ENCODE results near the gene CCDC175.

Gene CCDC175

GRCh38 chr14:59543873-59544272 lies 32.7 kb downstream of the CCDC175 start:
- no peak for TF ChIP-seq CTCF (IDR thresholded peaks at IDR 0.05; ENCODE audit: low read depth, low read length)
- DNase-seq (ENCODE audit: low read depth in 2 of 2) = no peak
- no peak overlapping the region for H3K4me3 ChIP-seq (replicated peaks in 1 of 2; ENCODE audit: low read depth in 2 of 2, low read length in 2 of 2)

- no peak for DNase-seq (ENCODE audit: low read depth in 2 of 2)
- no peak overlapping the region for H3K4me3 ChIP-seq (replicated peaks in 1 of 2; ENCODE audit: low read depth in 2 of 2, low read length in 2 of 2)
- no peak for TF ChIP-seq CTCF (IDR thresholded peaks at IDR 0.05; ENCODE audit: low read depth, low read length)
These were observed 34.9 kb downstream of the CCDC175 start for GRCh38 chr14:59541731-59542130.

- no peak for TF ChIP-seq CTCF (IDR thresholded peaks at IDR 0.05; ENCODE audit: low read depth, low read length)
These were observed 35.8 kb downstream of the CCDC175 start for GRCh38 chr14:59540852-59541251.

GRCh38 chr14:59538936-59539335 lies 37.7 kb downstream of the CCDC175 start:
- H3K4me3 ChIP-seq (replicated peaks in 1 of 2; ENCODE audit: low read depth in 2 of 2, low read length in 2 of 2) = no peak overlapping the region
- TF ChIP-seq CTCF (IDR thresholded peaks at IDR 0.05; ENCODE audit: low read depth, low read length) = no peak
- no peak for DNase-seq (ENCODE audit: low read depth in 2 of 2)

More at GRCh38 chr14:59540852-59541251, 35.8 kb downstream of the CCDC175 start:
- no peak for DNase-seq (ENCODE audit: low read depth in 2 of 2)
- no peak overlapping the region for H3K4me3 ChIP-seq (replicated peaks in 1 of 2; ENCODE audit: low read depth in 2 of 2, low read length in 2 of 2)

GRCh38 chr14:59537476-59537875 lies 39.1 kb downstream of the CCDC175 start:
- no peak overlapping the region for H3K4me3 ChIP-seq (replicated peaks in 1 of 2; ENCODE audit: low read depth in 2 of 2, low read length in 2 of 2)
- no peak for DNase-seq (ENCODE audit: low read depth in 2 of 2)
- no peak for TF ChIP-seq CTCF (IDR thresholded peaks at IDR 0.05; ENCODE audit: low read depth, low read length)

- no peak for DNase-seq (ENCODE audit: low read depth in 2 of 2)
- TF ChIP-seq CTCF (IDR thresholded peaks at IDR 0.05; ENCODE audit: low read depth, low read length) = no peak
- no peak overlapping the region for H3K4me3 ChIP-seq (replicated peaks in 1 of 2; ENCODE audit: low read depth in 2 of 2, low read length in 2 of 2)
These were observed 42.1 kb downstream of the CCDC175 start for GRCh38 chr14:59534361-59534987.

GRCh38 chr14:59532419-59532818 lies 44.2 kb downstream of the CCDC175 start:
- DNase-seq (ENCODE audit: low read depth in 2 of 2) = no peak
- no peak overlapping the region for H3K4me3 ChIP-seq (replicated peaks in 1 of 2; ENCODE audit: low read depth in 2 of 2, low read length in 2 of 2)
- no peak for TF ChIP-seq CTCF (IDR thresholded peaks at IDR 0.05; ENCODE audit: low read depth, low read length)

Measured in cardiac fibroblast (primary cell).